Endothelial cell of umbilical vein (primary cell): ENCODE measurements around the gene COBLL1. TPM values are rescaled to one million over a fixed set of nuclear protein-coding genes. Genes with fewer than 3 reads are reported as not detected.

ENCODE experiments used
- BruUV-seq: library from RNA; stranded (reverse); fragments of 400-500 nt; replicated peaks from 2 replicates; lab custom pipeline; 2021; lab: Mats Ljungman, UMichigan
- CTCF ChIA-PET: fragments of 300-600, 350-600 bp; sonication (Branson Sonifier 250); formaldehyde crosslinking; loops from one replicate; lab custom pipeline; 2021; ENCODE audit warnings: antibody characterized with exemption, inconsistent platforms; lab: Charles Lee
- POLR2A ChIA-PET: fragments of 300-600, 350-600 bp; sonication (Branson Sonifier 250); formaldehyde crosslinking; loops from one replicate; lab custom pipeline; 2021; ENCODE audit warnings: antibody characterized with exemption, inconsistent platforms; lab: Charles Lee
- DNase-seq: peaks from one replicate; pipeline ENCODE4 v3.0.0-alpha.2; 2011; ENCODE audit warnings: low read depth, low spot score
- FAIRE-seq: peaks from 2 replicates; lab custom pipeline; 2011; peaks lifted over from hg19 to GRCh38; lab: Jason Lieb, UNC
- H2AFZ ChIP-seq: 2 replicates; pipeline ENCODE4 v1.6.0; 2012; ENCODE audit warnings: low read depth, low read length, control low read depth, inconsistent platforms
- H3K27ac ChIP-seq: 2 replicates; pipeline ENCODE4 v1.5.1; 2011; ENCODE audit warnings: low read depth, mild to moderate bottlenecking, control low read depth, low read length, moderate library complexity; ENCODE audit not compliant: insufficient read depth
- H3K27me3 ChIP-seq, 2 experiments: 2 replicates each; pipeline versions ENCODE4 v1.6.0 to v1.6.1; 2011; ENCODE audit warnings: low read length in 2 of 2, mixed read lengths in 1 of 2; ENCODE audit not compliant: control insufficient read depth in 2 of 2, insufficient read depth in 2 of 2
- H3K36me3 ChIP-seq, 2 experiments: 2 replicates in 1 of 2; 3 replicates in 1 of 2; pipeline ENCODE4 v1.5.1; 2011; ENCODE audit warnings: low read length in 2 of 2, mild to moderate bottlenecking in 1 of 2, moderate library complexity in 1 of 2; ENCODE audit not compliant: control insufficient read depth in 2 of 2, insufficient read depth in 2 of 2; ENCODE audit errors: extremely low read depth in 1 of 2
- H3K4me1 ChIP-seq: 3 replicates; pipeline ENCODE4 v1.5.1; 2011; ENCODE audit warnings: mild to moderate bottlenecking, low read length; ENCODE audit not compliant: control insufficient read depth, insufficient read depth; ENCODE audit errors: extremely low read depth
- H3K4me2 ChIP-seq: 2 replicates; pipeline ENCODE4 v1.6.1; 2011; ENCODE audit warnings: low read length, control low read depth, mixed read lengths; ENCODE audit not compliant: insufficient read depth
- H3K4me3 ChIP-seq, 3 experiments: fragments of 200-600 bp in 1 of 3; sonication (generic), shearing (Covaris generic) in 1 of 3; replicated peaks in 1 of 3; 2 replicates each; pipeline ENCODE4 v1.5.1; 2011 to 2016; ENCODE audit warnings: control low read depth in 3 of 3, low read length in 3 of 3, mild to moderate bottlenecking in 2 of 3, inconsistent platforms in 1 of 3, low read depth in 1 of 3, moderate library complexity in 1 of 3; ENCODE audit not compliant: insufficient read depth in 1 of 3
- H3K79me2 ChIP-seq: 2 replicates; pipeline ENCODE4 v1.6.0; 2012; ENCODE audit warnings: low read length, inconsistent platforms; ENCODE audit not compliant: control insufficient read depth, insufficient read depth
- H3K9ac ChIP-seq: replicated peaks from 2 replicates; pipeline ENCODE3; 2011; ENCODE audit warnings: low read length, control low read depth; ENCODE audit not compliant: insufficient read depth; ENCODE audit errors: extremely low read depth
- H3K9me1 ChIP-seq: replicated peaks from 3 replicates; pipeline ENCODE4 v1.6.0; 2011; ENCODE audit warnings: mild to moderate bottlenecking, low read length; ENCODE audit not compliant: control insufficient read depth, insufficient read depth; ENCODE audit errors: extremely low read depth
- H3K9me3 ChIP-seq: replicated peaks from 2 replicates; pipeline ENCODE4 v1.5.1; 2012; ENCODE audit warnings: low read length, inconsistent platforms; ENCODE audit not compliant: control insufficient read depth, insufficient read depth
- H4K20me1 ChIP-seq: replicated peaks from 2 replicates; pipeline ENCODE3; 2011; ENCODE audit warnings: mild to moderate bottlenecking, low read length; ENCODE audit not compliant: control insufficient read depth, insufficient read depth; ENCODE audit errors: extremely low read depth
- EZH2 ChIP-seq: IDR thresholded peaks from 2 replicates; pipeline ENCODE4 v1.6.1; 2012; ENCODE audit warnings: borderline replicate concordance, low read depth, mild to moderate bottlenecking, moderate library complexity, low read length, inconsistent platforms; ENCODE audit not compliant: severe bottlenecking
- FOS ChIP-seq: IDR thresholded peaks from 2 replicates; pipeline ENCODE4 v1.6.1; 2011; ENCODE audit warnings: mild to moderate bottlenecking, low read length, moderate library complexity, borderline replicate concordance; ENCODE audit not compliant: insufficient read depth
- GATA2 ChIP-seq: IDR thresholded peaks from 2 replicates; pipeline ENCODE4 v1.7.0; 2011; ENCODE audit warnings: low read depth, mild to moderate bottlenecking, moderate library complexity, mixed read lengths, low read length; ENCODE audit not compliant: insufficient read length, insufficient read depth
- JUN ChIP-seq: IDR thresholded peaks from 2 replicates; pipeline ENCODE4 v1.6.1; 2011; ENCODE audit warnings: borderline replicate concordance, low read depth; ENCODE audit not compliant: insufficient read length, insufficient read depth
- MYC ChIP-seq: IDR thresholded peaks from one replicate; pipeline ENCODE4 v1.6.1; 2011; ENCODE audit warnings: mild to moderate bottlenecking, low read depth, low read length
- POLR2A ChIP-seq: IDR thresholded peaks from 2 replicates; pipeline ENCODE4 v1.6.1; 2012; ENCODE audit warnings: low read depth, mild to moderate bottlenecking, control low read depth, low read length
- POLR2AphosphoS5 ChIP-seq: IDR thresholded peaks from 2 replicates; pipeline ENCODE4 v1.6.1; 2012; ENCODE audit warnings: low read depth, mild to moderate bottlenecking, control low read depth, low read length, moderate library complexity; ENCODE audit not compliant: insufficient read depth
- dilution Hi-C: fragments of 300-500 bp; cut with MboI; formaldehyde crosslinking; loops from one replicate; pipeline ENCODE4 v1.15.0; 2019; ENCODE audit warnings: low sequenced_read_pairs; ENCODE audit not compliant: extremely low pct_ligation_motif_present
- intact Hi-C: fragments of 100-400 bp; cut with micrococcal nuclease; formaldehyde crosslinking; loops from one replicate; pipeline ENCODE4 v1.10.0; 2022
- polyA plus RNA-seq, 4 experiments: library from polyadenylated mRNA; depleted of rRNA in 3 of 4; stranded (reverse) in 3 of 4; unstranded in 1 of 4; fragments of >200 nt; gene quantifications; 2 replicates each; pipeline versions ENCODE4 v1.2.1 to v1.2.3, GENCODE V29; 2011 to 2012; ENCODE audit warnings: missing spikeins in 1 of 4
- total RNA-seq: library from RNA; stranded (reverse); gene quantifications from 2 replicates; pipeline ENCODE4 v1.2.3, GENCODE V29; 2021
- TF ChIP-seq, protein P1 (sequence below): IDR thresholded peaks from 2 replicates; pipeline ENCODE4 v1.6.1; 2011; ENCODE audit not compliant: insufficient read depth, insufficient read length
- TF ChIP-seq, protein P2 (sequence below), 2 donors: IDR thresholded peaks; 1 replicate in 1 of 2; 2 replicates in 1 of 2; pipeline ENCODE4 v1.5.1; 2011; ENCODE audit warnings: low read length in 2 of 2, mild to moderate bottlenecking in 2 of 2, moderate library complexity in 2 of 2, control low read depth in 1 of 2, inconsistent platforms in 1 of 2, low read depth in 1 of 2; ENCODE audit not compliant: insufficient read depth in 1 of 2; ENCODE audit errors: extremely low read depth in 1 of 2

Gene COBLL1
- total and polyA plus RNA-seq, 2 donors (not counting 3 experiments of a cell fraction or from before 2014, with no cell fraction given) = 9.1 to 38.4 TPM

DNA sequence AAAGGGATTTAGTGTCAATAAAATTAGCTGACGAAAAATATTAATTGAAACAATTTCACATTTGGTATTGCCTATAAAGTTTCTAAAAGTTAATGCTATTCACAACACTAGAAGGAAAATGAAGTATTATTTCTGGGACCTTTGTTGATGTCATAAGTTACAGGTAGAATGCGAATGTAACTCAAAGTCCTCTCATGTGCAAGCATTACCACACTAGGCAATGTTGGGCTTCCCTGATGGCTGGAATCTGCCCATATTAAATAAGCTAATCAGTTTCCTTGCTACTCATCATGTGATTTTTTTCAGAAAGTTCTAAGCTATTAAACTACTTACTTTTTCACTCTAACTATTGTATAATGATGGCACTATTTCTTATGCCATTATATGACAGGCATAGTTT, 44.6 kb downstream of the COBLL1 start:
- no peak overlapping the region for H3K4me3 ChIP-seq
- DNase-seq (no peak), FAIRE-seq (no peak)
- H3K9me1 ChIP-seq = no peaks in the 10 kb centered on the region
- H2AFZ ChIP-seq = no peak overlapping the region
- dilution Hi-C loops = no loop called here
- no peak for TF ChIP-seq POLR2AphosphoS5
- TF ChIP-seq MYC = no peak
- TF ChIP-seq, protein P1, sequence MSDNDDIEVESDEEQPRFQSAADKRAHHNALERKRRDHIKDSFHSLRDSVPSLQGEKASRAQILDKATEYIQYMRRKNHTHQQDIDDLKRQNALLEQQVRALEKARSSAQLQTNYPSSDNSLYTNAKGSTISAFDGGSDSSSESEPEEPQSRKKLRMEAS = no peak
- no peak for TF ChIP-seq POLR2A
- TF ChIP-seq GATA2 = no peak
- TF ChIP-seq JUN = no peak
- TF ChIP-seq, protein P2, sequence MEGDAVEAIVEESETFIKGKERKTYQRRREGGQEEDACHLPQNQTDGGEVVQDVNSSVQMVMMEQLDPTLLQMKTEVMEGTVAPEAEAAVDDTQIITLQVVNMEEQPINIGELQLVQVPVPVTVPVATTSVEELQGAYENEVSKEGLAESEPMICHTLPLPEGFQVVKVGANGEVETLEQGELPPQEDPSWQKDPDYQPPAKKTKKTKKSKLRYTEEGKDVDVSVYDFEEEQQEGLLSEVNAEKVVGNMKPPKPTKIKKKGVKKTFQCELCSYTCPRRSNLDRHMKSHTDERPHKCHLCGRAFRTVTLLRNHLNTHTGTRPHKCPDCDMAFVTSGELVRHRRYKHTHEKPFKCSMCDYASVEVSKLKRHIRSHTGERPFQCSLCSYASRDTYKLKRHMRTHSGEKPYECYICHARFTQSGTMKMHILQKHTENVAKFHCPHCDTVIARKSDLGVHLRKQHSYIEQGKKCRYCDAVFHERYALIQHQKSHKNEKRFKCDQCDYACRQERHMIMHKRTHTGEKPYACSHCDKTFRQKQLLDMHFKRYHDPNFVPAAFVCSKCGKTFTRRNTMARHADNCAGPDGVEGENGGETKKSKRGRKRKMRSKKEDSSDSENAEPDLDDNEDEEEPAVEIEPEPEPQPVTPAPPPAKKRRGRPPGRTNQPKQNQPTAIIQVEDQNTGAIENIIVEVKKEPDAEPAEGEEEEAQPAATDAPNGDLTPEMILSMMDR (IDR thresholded peaks at IDR 0.05; ENCODE audit: extremely low read depth in 1 of 2, insufficient read depth in 1 of 2, low read depth in 1 of 2, low read length in 2 of 2) = no peak
- TF ChIP-seq FOS = no peak
- no peak for TF ChIP-seq EZH2
- H3K4me1 ChIP-seq = peaks cover 10% of the 10 kb centered on the region
- no peaks in the 10 kb centered on the region for H3K36me3 ChIP-seq
- no peaks in the 10 kb centered on the region for H3K27me3 ChIP-seq
- no peaks in the 10 kb centered on the region for H3K79me2 ChIP-seq
- H4K20me1 ChIP-seq = no peaks in the 10 kb centered on the region
- no peak overlapping the region for H3K4me2 ChIP-seq
- CTCF ChIA-PET = interaction anchor here (0.7 to 1.5 kb wide), 7 partner anchors 10 to 196 kb away, joined by 3 to 5 read pairs (median 3); partner anchors contain the start of gene COBLL1
- no TSS peak for BruUV-seq
- H3K27ac ChIP-seq = no peak overlapping the region
- POLR2A ChIA-PET = interaction anchor here (1.5 kb wide), 1 partner anchor 13 kb away, joined by 4 read pairs; no protein-coding TSS in a partner anchor
- no peak overlapping the region for H3K9ac ChIP-seq
- intact Hi-C loops = no loop called here
- H3K9me3 ChIP-seq = no peaks in the 10 kb centered on the region
